GM12878 (cell line): ENCODE measurements around the gene C3orf20.

Experiments
- CBX3 ChIP-seq: fragments of 200-600 bp; sonication (generic); IDR thresholded peaks from 2 replicates; pipeline ENCODE4 v1.6.1; 2016; ENCODE audit warnings: low read depth, borderline replicate concordance
- CHD1 ChIP-seq: IDR thresholded peaks from 2 replicates; pipeline ENCODE4 v1.6.1; 2012; ENCODE audit warnings: low read depth, low read length, improper control_type of control experiment
- EP300 ChIP-seq, 2 experiments: fragments of 150-350 bp in 1 of 2; IDR thresholded peaks; 2 replicates each; pipeline ENCODE4 v1.6.1; 2011 to 2012; ENCODE audit warnings: low read depth in 2 of 2, low read length in 2 of 2, borderline replicate concordance in 1 of 2, improper control_type of control experiment in 1 of 2, inconsistent platforms in 1 of 2; ENCODE audit not compliant: control insufficient read depth in 1 of 2
- HDAC6 ChIP-seq: fragments of 200-600 bp; sonication (generic); IDR thresholded peaks from one replicate; pipeline ENCODE4 v1.8.0; 2017; ENCODE audit warnings: antibody characterized with exemption; ENCODE audit not compliant: unreplicated experiment
- JUNB ChIP-seq: IDR thresholded peaks from 2 replicates; pipeline ENCODE4 v1.6.1; 2016; ENCODE audit warnings: antibody characterized with exemption, mild to moderate bottlenecking
- POLR2A ChIP-seq: IDR thresholded peaks from 2 replicates; pipeline ENCODE4 v1.6.1; 2011; ENCODE audit warnings: low read depth, mild to moderate bottlenecking, low read length
- SMC3 ChIP-seq: IDR thresholded peaks from 2 replicates; pipeline ENCODE4 v1.6.1; 2011; ENCODE audit warnings: low read length, improper control_type of control experiment, borderline replicate concordance
- SREBF2 ChIP-seq: IDR thresholded peaks from 2 replicates; pipeline ENCODE4 v1.6.1; 2012; ENCODE audit warnings: mild to moderate bottlenecking, low read length
- TF ChIP-seq, protein P1 (sequence below): IDR thresholded peaks from 2 replicates; pipeline ENCODE4 v1.6.1; 2012; ENCODE audit warnings: low read depth, low read length, improper control_type of control experiment
- TF ChIP-seq, protein P2 (sequence below): IDR thresholded peaks from 2 replicates; pipeline ENCODE4 v1.6.1; 2012; ENCODE audit warnings: low read length, inconsistent platforms
- TF ChIP-seq, protein P3 (sequence below), 3 experiments: IDR thresholded peaks in 2 of 3; conservative IDR thresholded peaks in 1 of 3; 2 replicates each; pipeline ENCODE4 v1.5.1; 2011; ENCODE audit warnings: low read depth in 3 of 3, low read length in 3 of 3, mild to moderate bottlenecking in 3 of 3, control low read depth in 2 of 3, moderate library complexity in 2 of 3, inconsistent platforms in 1 of 3, mixed read lengths in 1 of 3; ENCODE audit not compliant: control insufficient read depth in 2 of 3, insufficient read depth in 1 of 3; ENCODE audit errors: extremely low read depth in 1 of 3

DNA sequence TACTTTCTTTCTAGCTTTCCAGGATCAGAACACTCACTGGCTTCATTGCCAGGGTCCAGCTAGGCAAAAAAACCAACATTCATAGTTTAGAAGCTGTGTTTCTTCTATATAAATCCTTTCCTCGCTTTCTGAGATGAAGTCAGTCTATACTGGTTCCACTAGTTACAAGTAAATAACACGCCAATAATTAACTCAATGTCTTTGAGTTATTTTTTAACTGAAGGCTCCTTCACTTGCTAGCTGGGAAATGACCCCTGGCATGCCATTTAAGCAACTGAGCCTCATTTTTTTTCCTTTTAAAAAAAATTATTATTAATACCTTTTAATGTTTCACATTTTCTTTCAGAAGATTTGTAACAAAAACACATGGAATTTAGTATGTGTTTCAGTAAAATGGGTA, 25.5 kb upstream of the C3orf20 start:
- TF ChIP-seq SMC3 (no peak), JUNB (no peak), CBX3 (no peak), EP300 (IDR thresholded peaks at IDR 0.05; ENCODE audit: borderline replicate concordance in 1 of 2, control insufficient read depth in 1 of 2, low read depth in 2 of 2, low read length in 2 of 2) (no peak), CHD1 (no peak), HDAC6 (no peak), SREBF2 (no peak), POLR2A (no peak)
- TF ChIP-seq, protein P1, sequence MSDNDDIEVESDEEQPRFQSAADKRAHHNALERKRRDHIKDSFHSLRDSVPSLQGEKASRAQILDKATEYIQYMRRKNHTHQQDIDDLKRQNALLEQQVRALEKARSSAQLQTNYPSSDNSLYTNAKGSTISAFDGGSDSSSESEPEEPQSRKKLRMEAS, result no peak
- TF ChIP-seq, protein P2, sequence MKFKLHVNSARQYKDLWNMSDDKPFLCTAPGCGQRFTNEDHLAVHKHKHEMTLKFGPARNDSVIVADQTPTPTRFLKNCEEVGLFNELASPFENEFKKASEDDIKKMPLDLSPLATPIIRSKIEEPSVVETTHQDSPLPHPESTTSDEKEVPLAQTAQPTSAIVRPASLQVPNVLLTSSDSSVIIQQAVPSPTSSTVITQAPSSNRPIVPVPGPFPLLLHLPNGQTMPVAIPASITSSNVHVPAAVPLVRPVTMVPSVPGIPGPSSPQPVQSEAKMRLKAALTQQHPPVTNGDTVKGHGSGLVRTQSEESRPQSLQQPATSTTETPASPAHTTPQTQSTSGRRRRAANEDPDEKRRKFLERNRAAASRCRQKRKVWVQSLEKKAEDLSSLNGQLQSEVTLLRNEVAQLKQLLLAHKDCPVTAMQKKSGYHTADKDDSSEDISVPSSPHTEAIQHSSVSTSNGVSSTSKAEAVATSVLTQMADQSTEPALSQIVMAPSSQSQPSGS, result no peak
- TF ChIP-seq, protein P3, sequence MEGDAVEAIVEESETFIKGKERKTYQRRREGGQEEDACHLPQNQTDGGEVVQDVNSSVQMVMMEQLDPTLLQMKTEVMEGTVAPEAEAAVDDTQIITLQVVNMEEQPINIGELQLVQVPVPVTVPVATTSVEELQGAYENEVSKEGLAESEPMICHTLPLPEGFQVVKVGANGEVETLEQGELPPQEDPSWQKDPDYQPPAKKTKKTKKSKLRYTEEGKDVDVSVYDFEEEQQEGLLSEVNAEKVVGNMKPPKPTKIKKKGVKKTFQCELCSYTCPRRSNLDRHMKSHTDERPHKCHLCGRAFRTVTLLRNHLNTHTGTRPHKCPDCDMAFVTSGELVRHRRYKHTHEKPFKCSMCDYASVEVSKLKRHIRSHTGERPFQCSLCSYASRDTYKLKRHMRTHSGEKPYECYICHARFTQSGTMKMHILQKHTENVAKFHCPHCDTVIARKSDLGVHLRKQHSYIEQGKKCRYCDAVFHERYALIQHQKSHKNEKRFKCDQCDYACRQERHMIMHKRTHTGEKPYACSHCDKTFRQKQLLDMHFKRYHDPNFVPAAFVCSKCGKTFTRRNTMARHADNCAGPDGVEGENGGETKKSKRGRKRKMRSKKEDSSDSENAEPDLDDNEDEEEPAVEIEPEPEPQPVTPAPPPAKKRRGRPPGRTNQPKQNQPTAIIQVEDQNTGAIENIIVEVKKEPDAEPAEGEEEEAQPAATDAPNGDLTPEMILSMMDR (IDR thresholded peaks at IDR 0.05 in 2 of 3, conservative IDR thresholded peaks at IDR 0.05 in 1 of 3; ENCODE audit: control insufficient read depth in 2 of 3, extremely low read depth in 1 of 3, insufficient read depth in 1 of 3, low read depth in 3 of 3, low read length in 3 of 3), result no peak
